ENCODE data around the gene KDELR1. TPM values are rescaled to one million over a fixed set of nuclear protein-coding genes. Genes with fewer than 3 reads are reported as not detected.
A peak's percentile ranks its signal among the peaks of the same experiment; 100 is the strongest.

KDELR1 gene
- total and polyA plus RNA-seq, 9 of the 15 experiments (the other 6 are each of a cell fraction or from before 2014, with no cell fraction given), result 6.1 to 165 (median 58.5) TPM

DNA sequence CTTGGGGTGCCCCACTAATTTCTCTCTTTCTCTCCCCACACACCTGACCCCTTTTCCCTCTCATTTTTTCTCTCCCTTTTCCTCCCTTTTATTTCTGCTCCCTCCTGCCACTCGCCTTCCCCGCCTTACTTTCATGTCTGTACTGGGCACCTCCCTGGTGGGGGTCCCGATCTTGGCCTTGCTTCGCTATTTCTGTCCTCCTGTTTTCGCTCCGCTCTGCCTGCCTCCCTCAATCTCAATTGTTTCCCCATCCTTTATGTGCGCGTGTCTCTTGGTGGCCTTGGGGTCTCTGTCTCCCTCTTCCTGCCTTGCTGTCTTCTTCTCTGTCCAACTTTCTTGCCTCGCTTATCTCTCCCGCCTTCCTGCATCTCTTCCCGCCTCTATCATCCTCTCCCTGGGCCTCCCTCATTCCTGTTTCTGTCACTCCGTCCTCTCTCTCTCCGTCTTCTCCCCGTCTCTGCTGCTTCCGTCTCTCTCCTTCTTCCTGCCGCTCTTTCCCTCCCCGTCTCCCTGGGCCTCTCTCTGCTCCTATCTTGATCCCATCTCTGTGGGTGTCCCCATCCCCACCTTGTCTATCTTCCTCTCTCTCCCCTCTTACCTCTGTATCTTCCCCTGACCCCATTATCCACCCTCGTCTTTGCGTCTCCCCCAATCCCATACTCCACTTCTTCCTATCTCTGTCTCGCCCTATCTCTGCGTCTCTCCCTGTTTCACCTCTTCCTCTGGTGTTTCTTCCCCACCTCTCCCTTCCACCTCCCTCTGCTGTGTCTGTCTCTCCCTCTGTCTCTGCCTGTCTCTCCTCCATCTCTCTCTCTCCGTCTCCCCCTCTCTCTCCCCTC lies 6.1 kb upstream of the KDELR1 start (continued):
- TF ChIP-seq ZNF124 (CRISPR knock-in tag; IDR thresholded peaks at IDR 0.05), result no peak
- TF ChIP-seq SRF (CRISPR knock-in tag; IDR thresholded peaks at IDR 0.05), result no peak
- no peak for TF ChIP-seq CBX3 (IDR thresholded peaks at IDR 0.05; ENCODE audit: borderline replicate concordance in 1 of 2, low read length in 2 of 2)
- TF ChIP-seq, protein P1, sequence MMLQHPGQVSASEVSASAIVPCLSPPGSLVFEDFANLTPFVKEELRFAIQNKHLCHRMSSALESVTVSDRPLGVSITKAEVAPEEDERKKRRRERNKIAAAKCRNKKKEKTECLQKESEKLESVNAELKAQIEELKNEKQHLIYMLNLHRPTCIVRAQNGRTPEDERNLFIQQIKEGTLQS (IDR thresholded peaks at IDR 0.05), result no peak
- TF ChIP-seq, protein P1 (CRISPR knock-in tag; conservative IDR thresholded peaks at IDR 0.05), result no peak
- TF ChIP-seq PCBP1 (IDR thresholded peaks at IDR 0.05; ENCODE audit: low read depth, low read length, poor library complexity, severe bottlenecking), result no peak
- TF ChIP-seq ZNF23 (CRISPR knock-in tag; IDR thresholded peaks at IDR 0.05), result no peak
- no peak for TF ChIP-seq KLF1 (tag; IDR thresholded peaks at IDR 0.05)
- TF ChIP-seq ZKSCAN1 (IDR thresholded peaks at IDR 0.05; ENCODE audit: low read depth, low read length), result no peak
- TF ChIP-seq ZNF75A (CRISPR knock-in tag; IDR thresholded peaks at IDR 0.05), result no peak
- TF ChIP-seq, protein P2, sequence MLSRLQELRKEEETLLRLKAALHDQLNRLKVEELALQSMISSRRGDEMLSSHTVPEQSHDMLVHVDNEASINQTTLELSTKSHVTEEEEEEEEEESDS (CRISPR knock-in tag; IDR thresholded peaks at IDR 0.05), result no peak
- no peak for TF ChIP-seq ATF1 (CRISPR knock-in tag; IDR thresholded peaks at IDR 0.05)
- TF ChIP-seq ATF1 (tag; IDR thresholded peaks at IDR 0.05), result no peak
- TF ChIP-seq ZNF239 (CRISPR knock-in tag; IDR thresholded peaks at IDR 0.05), result no peak
- TF ChIP-seq, protein P3, sequence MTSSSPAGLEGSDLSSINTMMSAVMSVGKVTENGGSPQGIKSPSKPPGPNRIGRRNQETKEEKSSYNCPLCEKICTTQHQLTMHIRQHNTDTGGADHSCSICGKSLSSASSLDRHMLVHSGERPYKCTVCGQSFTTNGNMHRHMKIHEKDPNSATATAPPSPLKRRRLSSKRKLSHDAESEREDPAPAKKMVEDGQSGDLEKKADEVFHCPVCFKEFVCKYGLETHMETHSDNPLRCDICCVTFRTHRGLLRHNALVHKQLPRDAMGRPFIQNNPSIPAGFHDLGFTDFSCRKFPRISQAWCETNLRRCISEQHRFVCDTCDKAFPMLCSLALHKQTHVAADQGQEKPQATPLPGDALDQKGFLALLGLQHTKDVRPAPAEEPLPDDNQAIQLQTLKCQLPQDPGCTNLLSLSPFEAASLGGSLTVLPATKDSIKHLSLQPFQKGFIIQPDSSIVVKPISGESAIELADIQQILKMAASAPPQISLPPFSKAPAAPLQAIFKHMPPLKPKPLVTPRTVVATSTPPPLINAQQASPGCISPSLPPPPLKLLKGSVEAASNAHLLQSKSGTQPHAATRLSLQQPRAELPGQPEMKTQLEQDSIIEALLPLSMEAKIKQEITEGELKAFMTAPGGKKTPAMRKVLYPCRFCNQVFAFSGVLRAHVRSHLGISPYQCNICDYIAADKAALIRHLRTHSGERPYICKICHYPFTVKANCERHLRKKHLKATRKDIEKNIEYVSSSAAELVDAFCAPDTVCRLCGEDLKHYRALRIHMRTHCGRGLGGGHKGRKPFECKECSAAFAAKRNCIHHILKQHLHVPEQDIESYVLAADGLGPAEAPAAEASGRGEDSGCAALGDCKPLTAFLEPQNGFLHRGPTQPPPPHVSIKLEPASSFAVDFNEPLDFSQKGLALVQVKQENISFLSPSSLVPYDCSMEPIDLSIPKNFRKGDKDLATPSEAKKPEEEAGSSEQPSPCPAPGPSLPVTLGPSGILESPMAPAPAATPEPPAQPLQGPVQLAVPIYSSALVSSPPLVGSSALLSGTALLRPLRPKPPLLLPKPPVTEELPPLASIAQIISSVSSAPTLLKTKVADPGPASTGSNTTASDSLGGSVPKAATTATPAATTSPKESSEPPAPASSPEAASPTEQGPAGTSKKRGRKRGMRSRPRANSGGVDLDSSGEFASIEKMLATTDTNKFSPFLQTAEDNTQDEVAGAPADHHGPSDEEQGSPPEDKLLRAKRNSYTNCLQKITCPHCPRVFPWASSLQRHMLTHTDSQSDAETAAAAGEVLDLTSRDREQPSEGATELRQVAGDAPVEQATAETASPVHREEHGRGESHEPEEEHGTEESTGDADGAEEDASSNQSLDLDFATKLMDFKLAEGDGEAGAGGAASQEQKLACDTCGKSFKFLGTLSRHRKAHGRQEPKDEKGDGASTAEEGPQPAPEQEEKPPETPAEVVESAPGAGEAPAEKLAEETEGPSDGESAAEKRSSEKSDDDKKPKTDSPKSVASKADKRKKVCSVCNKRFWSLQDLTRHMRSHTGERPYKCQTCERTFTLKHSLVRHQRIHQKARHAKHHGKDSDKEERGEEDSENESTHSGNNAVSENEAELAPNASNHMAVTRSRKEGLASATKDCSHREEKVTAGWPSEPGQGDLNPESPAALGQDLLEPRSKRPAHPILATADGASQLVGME (CRISPR knock-in tag; IDR thresholded peaks at IDR 0.05), result 0 out of 2 replicates have a peak, but pooled peaks have one; percentile 47
- TF ChIP-seq NFRKB (IDR thresholded peaks at IDR 0.05; ENCODE audit: low read depth), result peak; percentile 72; the same call in 1 of the 2 replicates
- TF ChIP-seq ZNF282 (CRISPR knock-in tag; IDR thresholded peaks at IDR 0.05), result no peak
- TF ChIP-seq ZC3H8 (IDR thresholded peaks at IDR 0.05), result peak; percentile 49
- TF ChIP-seq EHMT2 (IDR thresholded peaks at IDR 0.05), result 0 out of 2 replicates have a peak, but pooled peaks have one; percentile 52
- no peak for TF ChIP-seq ZNF584 (CRISPR knock-in tag; IDR thresholded peaks at IDR 0.05; ENCODE audit: low read depth)
- no peak for TF ChIP-seq ZNF134 (CRISPR knock-in tag; conservative IDR thresholded peaks at IDR 0.05)
- TF ChIP-seq CBFA2T3 (IDR thresholded peaks at IDR 0.05), result 0 out of 2 replicates have a peak, but pooled peaks have one; percentile 31
- TF ChIP-seq CC2D1A (IDR thresholded peaks at IDR 0.05), result peak; percentile 62; the same call in 1 of the 2 replicates
- TF ChIP-seq ZNF778 (CRISPR knock-in tag; IDR thresholded peaks at IDR 0.05), result no peak
- TF ChIP-seq CHD2 (IDR thresholded peaks at IDR 0.05; ENCODE audit: low read depth, low read length), result no peak
- no peak for TF ChIP-seq CBX1 (IDR thresholded peaks at IDR 0.05; ENCODE audit: low read depth)

Measured in K562 (cell line).